Trophoblast cell (in vitro differentiated cells and primary cell): ENCODE data around the gene ZNF716.
A peak's percentile ranks its signal among the peaks of the same experiment; 100 is the strongest.

Source experiments
- DNase-seq, 2 donors: peaks; one replicate each; pipeline ENCODE4 v3.0.0-alpha.2; 2016
- H2AFZ ChIP-seq: 2 replicates; pipeline ENCODE4 v1.6.1; 2013; ENCODE audit warnings: low read length, moderate library complexity, mild to moderate bottlenecking; ENCODE audit not compliant: insufficient read depth, poor library complexity
- H2AK5ac ChIP-seq: 2 replicates; pipeline ENCODE4 v1.6.1; 2013; ENCODE audit warnings: mild to moderate bottlenecking, low read length
- H2BK120ac ChIP-seq: 2 replicates; pipeline ENCODE4 v1.6.1; 2013; ENCODE audit warnings: low read length, mild to moderate bottlenecking, moderate library complexity; ENCODE audit not compliant: insufficient read depth, poor library complexity
- H2BK12ac ChIP-seq: 2 replicates; pipeline ENCODE4 v1.6.1; 2013; ENCODE audit warnings: mild to moderate bottlenecking, low read length, moderate library complexity
- H2BK5ac ChIP-seq: 2 replicates; pipeline ENCODE4 v1.6.1; 2013; ENCODE audit warnings: low read length, low read depth, moderate library complexity, mild to moderate bottlenecking; ENCODE audit not compliant: poor library complexity
- H3K14ac ChIP-seq: 2 replicates; pipeline ENCODE4 v1.6.1; 2013; ENCODE audit warnings: mild to moderate bottlenecking, low read length
- H3K18ac ChIP-seq: 2 replicates; pipeline ENCODE4 v1.6.1; 2013; ENCODE audit warnings: mild to moderate bottlenecking, low read length
- H3K23ac ChIP-seq: 2 replicates; pipeline ENCODE4 v1.6.1; 2013; ENCODE audit warnings: low read length
- H3K27ac ChIP-seq: 2 replicates; pipeline ENCODE4 v1.5.1; 2013; ENCODE audit warnings: low read depth, mild to moderate bottlenecking, inconsistent platforms, low read length, moderate library complexity
- H3K27me3 ChIP-seq: 2 replicates; pipeline ENCODE4 v1.6.1; 2013; ENCODE audit warnings: inconsistent platforms, mild to moderate bottlenecking, low read length, moderate library complexity; ENCODE audit not compliant: insufficient read depth
- H3K36me3 ChIP-seq, 2 experiments: 1 replicate in 1 of 2; 2 replicates in 1 of 2; pipeline ENCODE4 v1.6.1; 2013; ENCODE audit warnings: low read length in 2 of 2, mild to moderate bottlenecking in 2 of 2, moderate library complexity in 1 of 2; ENCODE audit not compliant: insufficient read depth in 2 of 2, control insufficient read depth in 1 of 2
- H3K4ac ChIP-seq: 2 replicates; pipeline ENCODE4 v1.6.1; 2013; ENCODE audit warnings: low read depth, mild to moderate bottlenecking, low read length, moderate library complexity
- H3K4me1 ChIP-seq, 2 experiments: 1 replicate in 1 of 2; 2 replicates in 1 of 2; pipeline ENCODE4 v1.6.1; 2013; ENCODE audit warnings: low read length in 2 of 2, mild to moderate bottlenecking in 2 of 2, moderate library complexity in 1 of 2; ENCODE audit not compliant: insufficient read depth in 2 of 2, control insufficient read depth in 1 of 2
- H3K4me2 ChIP-seq: 2 replicates; pipeline ENCODE4 v1.6.1; 2013; ENCODE audit warnings: inconsistent platforms, mild to moderate bottlenecking, low read length, moderate library complexity
- H3K4me3 ChIP-seq: 2 replicates; pipeline ENCODE4 v1.5.1; 2013; ENCODE audit warnings: mild to moderate bottlenecking, low read depth, low read length, inconsistent platforms
- H3K79me1 ChIP-seq: one replicate; pipeline ENCODE4 v1.6.1; 2013; ENCODE audit warnings: low read length
- H3K79me2 ChIP-seq: 2 replicates; pipeline ENCODE4 v1.6.1; 2013; ENCODE audit warnings: low read length, mild to moderate bottlenecking; ENCODE audit not compliant: control insufficient read depth, insufficient read depth, poor library complexity
- H3K9ac ChIP-seq: 2 replicates; pipeline ENCODE4 v1.6.1; 2013; ENCODE audit warnings: mild to moderate bottlenecking, low read length
- H3K9me3 ChIP-seq: 2 replicates; pipeline ENCODE4 v1.6.1; 2013; ENCODE audit warnings: low read depth, mild to moderate bottlenecking, control low read depth, inconsistent platforms, low read length; ENCODE audit not compliant: insufficient read depth
- H4K12ac ChIP-seq: 2 replicates; pipeline ENCODE4 v1.6.1; 2013; ENCODE audit warnings: low read depth, mild to moderate bottlenecking, low read length, moderate library complexity
- H4K8ac ChIP-seq: 2 replicates; pipeline ENCODE4 v1.6.1; 2013; ENCODE audit warnings: low read depth, mild to moderate bottlenecking, low read length, moderate library complexity
- H4K91ac ChIP-seq: one replicate; pipeline ENCODE4 v1.6.1; 2013; ENCODE audit warnings: low read depth, mild to moderate bottlenecking, low read length, moderate library complexity
- WGBS: extraction: QIAGEN DNeasy Blood & Tissue Kit; methylation state at CpG from one replicate; pipeline ENCODE4 v1.1.7; 2013; ENCODE audit warnings: missing lambda C conversion rate; ENCODE audit not compliant: insufficient read length, insufficient coverage; ENCODE audit errors: extremely low coverage; 5-methylcytosine and 5-hydroxymethylcytosine counted together

Gene ZNF716

DNA sequence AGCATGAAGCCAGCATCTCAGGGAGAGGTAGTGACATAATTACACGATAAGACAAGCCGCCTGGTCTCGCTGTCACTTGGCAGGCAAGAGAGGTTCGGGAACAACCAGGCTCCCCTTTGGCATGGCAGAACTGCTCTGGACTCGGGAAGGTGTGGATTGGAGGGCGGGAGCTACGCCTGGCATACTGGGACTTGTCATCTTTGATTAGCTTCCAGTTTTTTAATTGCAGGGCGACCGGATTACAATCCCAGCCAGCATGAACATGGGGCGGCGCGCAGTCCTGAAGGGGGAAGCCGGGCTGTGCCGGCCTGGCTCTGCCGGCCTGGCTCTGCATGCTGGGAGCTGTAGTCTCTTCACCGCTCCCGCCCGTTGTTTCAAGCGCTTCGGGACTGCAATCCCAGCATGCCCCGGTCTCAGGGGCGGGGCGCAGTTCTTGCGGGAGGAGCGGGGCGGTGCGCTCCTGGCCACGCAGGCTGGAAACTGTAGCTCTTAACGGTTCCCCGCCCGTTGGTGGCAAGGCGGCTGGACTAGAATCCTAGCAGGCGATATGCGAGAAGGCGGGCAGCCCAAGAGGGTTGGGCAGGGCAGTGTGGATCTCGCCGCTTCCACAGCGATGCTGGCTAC lies 45.5 kb upstream of the ZNF716 start:
- Histone ChIP-seq H3K23ac (no peak overlapping the region), H3K9me3 (peaks cover 45% of the 10 kb centered on the region), H3K36me3 (no peaks in the 10 kb centered on the region), H3K79me1 (no peaks in the 10 kb centered on the region), H2AFZ (no peak overlapping the region), H3K4me1 (no peaks in the 10 kb centered on the region), H2BK120ac (no peak overlapping the region), H3K14ac (no peak overlapping the region), H3K27ac (no peak overlapping the region), H3K4ac (no peak overlapping the region), H4K12ac (no peak overlapping the region), H4K8ac (no peak overlapping the region), H2BK12ac (no peak overlapping the region), H2BK5ac (no peak overlapping the region), H4K91ac (no peak overlapping the region), H3K4me3 (no peak overlapping the region), H2AK5ac (no peak overlapping the region), H3K79me2 (no peaks in the 10 kb centered on the region), H3K27me3 (no peaks in the 10 kb centered on the region), H3K9ac (no peak overlapping the region), H3K4me2 (no peak overlapping the region), H3K18ac (no peak overlapping the region)
- no CpG with 5 or more reads among the region's 38 CpGs for WGBS
- peak; percentile 68 to 89 for DNase-seq

GRCh38 chr7:57404967-57405421 lies 45.0 kb upstream of the ZNF716 start:
- H3K4me1 ChIP-seq: no peaks in the 10 kb centered on the region
- H2AFZ ChIP-seq: no peak overlapping the region
- no peaks in the 10 kb centered on the region for H3K79me1 ChIP-seq
- no peak overlapping the region for H2BK5ac ChIP-seq
- DNase-seq: peak in 1 of 2 donors; percentile 6
- H4K8ac ChIP-seq: no peak overlapping the region
- no peak overlapping the region for H3K14ac ChIP-seq
- H3K36me3 ChIP-seq: no peaks in the 10 kb centered on the region
- no peak overlapping the region for H3K4me2 ChIP-seq
- H2BK12ac ChIP-seq: no peak overlapping the region
- no peak overlapping the region for H3K9ac ChIP-seq
- no peak overlapping the region for H3K27ac ChIP-seq
- no peak overlapping the region for H2AK5ac ChIP-seq
- H3K79me2 ChIP-seq: no peaks in the 10 kb centered on the region
- peaks cover 39% of the 10 kb centered on the region for H3K9me3 ChIP-seq
- H4K91ac ChIP-seq: no peak overlapping the region
- H3K23ac ChIP-seq: no peak overlapping the region
- no CpG with 5 or more reads among the region's 24 CpGs for WGBS
- H3K27me3 ChIP-seq: no peaks in the 10 kb centered on the region
- no peak overlapping the region for H3K4me3 ChIP-seq
- H3K18ac ChIP-seq: no peak overlapping the region
- no peak overlapping the region for H3K4ac ChIP-seq
- H4K12ac ChIP-seq: no peak overlapping the region
- no peak overlapping the region for H2BK120ac ChIP-seq

DNA sequence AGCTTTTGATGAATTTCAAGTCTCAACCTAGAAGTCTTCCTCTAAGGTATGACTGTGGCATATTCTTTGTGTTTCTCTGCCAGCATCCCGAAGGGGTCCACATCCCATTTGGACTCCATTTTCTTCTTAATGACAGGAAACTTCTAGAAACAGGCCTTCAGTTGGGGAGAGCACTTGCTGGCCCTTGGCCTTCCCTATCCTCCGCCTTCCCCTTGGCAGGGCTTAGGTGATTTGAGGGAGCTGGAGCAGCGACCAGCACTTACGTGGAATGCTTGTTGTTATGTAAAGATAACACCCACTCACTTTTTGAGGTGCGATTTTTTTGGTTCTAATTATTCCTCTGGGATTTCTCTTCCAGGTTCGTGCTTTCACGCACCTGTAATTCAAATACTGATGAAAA lies 42.9 kb upstream of the ZNF716 start:
- H3K9me3 ChIP-seq: peaks cover 43% of the 10 kb centered on the region
- no peaks in the 10 kb centered on the region for H3K79me2 ChIP-seq
- H3K4me1 ChIP-seq: no peaks in the 10 kb centered on the region
- no peak for DNase-seq
- H3K27me3 ChIP-seq: no peaks in the 10 kb centered on the region
- no peak overlapping the region for H4K8ac ChIP-seq
- no peak overlapping the region for H2BK120ac ChIP-seq
- H2BK5ac ChIP-seq: no peak overlapping the region
- WGBS: no CpG with 5 or more reads among the region's 7 CpGs
- no peak overlapping the region for H2AK5ac ChIP-seq
- H3K4me3 ChIP-seq: no peak overlapping the region
- H3K4ac ChIP-seq: no peak overlapping the region
- H3K14ac ChIP-seq: no peak overlapping the region
- H3K23ac ChIP-seq: no peak overlapping the region
- no peak overlapping the region for H4K12ac ChIP-seq
- H3K18ac ChIP-seq: no peak overlapping the region
- H4K91ac ChIP-seq: no peak overlapping the region
- H3K9ac ChIP-seq: no peak overlapping the region
- H3K36me3 ChIP-seq: no peaks in the 10 kb centered on the region
- no peak overlapping the region for H2AFZ ChIP-seq
- H3K27ac ChIP-seq: no peak overlapping the region
- H3K79me1 ChIP-seq: no peaks in the 10 kb centered on the region
- no peak overlapping the region for H2BK12ac ChIP-seq
- no peak overlapping the region for H3K4me2 ChIP-seq

GRCh38 chr7:57412168-57412567 lies 37.8 kb upstream of the ZNF716 start:
- no peak overlapping the region for H2AK5ac ChIP-seq
- H3K27ac ChIP-seq: no peak overlapping the region
- H3K79me2 ChIP-seq: no peaks in the 10 kb centered on the region
- H3K4me2 ChIP-seq: no peak overlapping the region
- no peak overlapping the region for H2BK12ac ChIP-seq
- H4K12ac ChIP-seq: no peak overlapping the region
- no peaks in the 10 kb centered on the region for H3K79me1 ChIP-seq
- no peak overlapping the region for H3K14ac ChIP-seq
- H3K23ac ChIP-seq: no peak overlapping the region
- no peak overlapping the region for H2AFZ ChIP-seq
- H2BK5ac ChIP-seq: no peak overlapping the region
- H3K27me3 ChIP-seq: peaks cover 4% of the 10 kb centered on the region
- H4K8ac ChIP-seq: no peak overlapping the region
- no peak overlapping the region for H3K4me3 ChIP-seq
- H3K9ac ChIP-seq: no peak overlapping the region
- H2BK120ac ChIP-seq: no peak overlapping the region
- H3K36me3 ChIP-seq: no peaks in the 10 kb centered on the region
- no CpG with 5 or more reads among the region's 6 CpGs for WGBS
- peaks cover 63% of the 10 kb centered on the region for H3K9me3 ChIP-seq
- H4K91ac ChIP-seq: no peak overlapping the region
- no peaks in the 10 kb centered on the region for H3K4me1 ChIP-seq
- no peak overlapping the region for H3K18ac ChIP-seq
- no peak overlapping the region for H3K4ac ChIP-seq
- DNase-seq: no peak
